ENCODE results near the gene PMPCA.

DNA sequence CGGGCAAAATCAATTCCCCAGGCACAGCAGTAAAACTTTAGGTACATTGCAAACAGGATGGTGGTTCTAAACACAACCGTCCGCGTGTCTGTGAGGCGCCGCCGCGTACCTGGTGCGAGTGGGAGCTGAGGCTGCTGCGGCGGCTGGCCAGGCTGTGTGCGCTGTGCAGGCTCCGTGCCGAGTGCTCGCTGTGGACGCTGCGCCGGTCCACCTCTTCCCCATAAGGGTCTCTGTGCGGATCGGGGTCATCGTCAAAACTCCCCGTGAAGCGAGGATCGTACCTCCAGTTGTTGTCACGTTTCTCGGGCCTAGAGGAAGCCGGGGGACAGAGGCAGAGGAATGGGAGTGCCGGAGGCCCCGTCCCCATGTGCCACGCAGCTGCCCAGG is 55.7 kb downstream of the PMPCA start:
- TF ChIP-seq, protein P1, sequence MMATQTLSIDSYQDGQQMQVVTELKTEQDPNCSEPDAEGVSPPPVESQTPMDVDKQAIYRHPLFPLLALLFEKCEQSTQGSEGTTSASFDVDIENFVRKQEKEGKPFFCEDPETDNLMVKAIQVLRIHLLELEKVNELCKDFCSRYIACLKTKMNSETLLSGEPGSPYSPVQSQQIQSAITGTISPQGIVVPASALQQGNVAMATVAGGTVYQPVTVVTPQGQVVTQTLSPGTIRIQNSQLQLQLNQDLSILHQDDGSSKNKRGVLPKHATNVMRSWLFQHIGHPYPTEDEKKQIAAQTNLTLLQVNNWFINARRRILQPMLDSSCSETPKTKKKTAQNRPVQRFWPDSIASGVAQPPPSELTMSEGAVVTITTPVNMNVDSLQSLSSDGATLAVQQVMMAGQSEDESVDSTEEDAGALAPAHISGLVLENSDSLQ (IDR thresholded peaks at IDR 0.05), result no peak
- TF ChIP-seq HDGF (IDR thresholded peaks at IDR 0.05; ENCODE audit: borderline replicate concordance) (no peak), ARNT (IDR thresholded peaks at IDR 0.05) (no peak), ELF4 (IDR thresholded peaks at IDR 0.05) (no peak), SP1 (IDR thresholded peaks at IDR 0.05) (no peak), FOXM1 (IDR thresholded peaks at IDR 0.05; ENCODE audit: borderline replicate concordance) (no peak), ZNF384 (IDR thresholded peaks at IDR 0.05) (no peak), NFRKB (IDR thresholded peaks at IDR 0.05) (no peak), BHLHE40 (IDR thresholded peaks at IDR 0.05; ENCODE audit: borderline replicate concordance) (no peak), FOXK2 (IDR thresholded peaks at IDR 0.05) (no peak)

Data from HEK293T (cell line).